ENCODE results near the gene NAA25.

GRCh38 chr12:112140728-112141127 is 32.1 kb upstream of the NAA25 start:
- no peak for TF ChIP-seq CTCF (conservative IDR thresholded peaks at IDR 0.05; ENCODE audit: low read depth, low read length)
- TF ChIP-seq EZH2 (IDR thresholded peaks at IDR 0.05; ENCODE audit: borderline replicate concordance, low read depth, low read length, poor library complexity, severe bottlenecking), result no peak
